Peyer's patch (tissue), 4 donors: ENCODE data around the gene CNTNAP2. TPM values are rescaled to one million over a fixed set of nuclear protein-coding genes. Genes with fewer than 3 reads are reported as not detected.

Experiments used
- DNase-seq, 3 donors: peaks; one replicate each; pipeline ENCODE4 v3.0.0-alpha.2; 2017 to 2019
- H3K27ac ChIP-seq, 4 donors: fragments of 200-600 bp; sonication (generic); one replicate each; pipeline ENCODE4 v1.5.1; 2016 to 2019
- H3K27me3 ChIP-seq, 2 donors: fragments of 200-600 bp; sonication (generic); one replicate each; pipeline ENCODE4 v1.5.1; 2019
- H3K36me3 ChIP-seq, 3 donors: fragments of 200-600 bp; sonication (generic); one replicate each; pipeline ENCODE4 v1.5.1; 2016 to 2019
- H3K4me1 ChIP-seq, 4 donors: fragments of 200-600 bp; sonication (generic); one replicate each; pipeline ENCODE4 v1.5.1; 2016 to 2019
- H3K4me3 ChIP-seq, 4 donors: fragments of 200-600 bp; sonication (generic); 1 replicate in 3 of 4; 2 replicates in 1 of 4; pipeline ENCODE4 v1.5.1; 2016 to 2019; ENCODE audit warnings: mild to moderate bottlenecking in 1 of 4
- H3K9me3 ChIP-seq, 4 donors: fragments of 200-600 bp; sonication (generic); one replicate each; pipeline ENCODE4 v1.5.1; 2016 to 2019; ENCODE audit warnings: mild to moderate bottlenecking in 1 of 4
- CTCF ChIP-seq, 6 experiments: fragments of 450-650 bp in 4 of 6; fragments of 200-600 bp in 2 of 6; sonication (generic) in 1 of 6; IDR thresholded peaks; one replicate each; pipeline ENCODE4 v1.5.1; 2017 to 2019; ENCODE audit warnings: antibody characterized with exemption in 6 of 6, mild to moderate bottlenecking in 3 of 6, moderate library complexity in 1 of 6
- POLR2A ChIP-seq, 2 donors: fragments of 450-650 bp; IDR thresholded peaks; one replicate each; pipeline ENCODE4 v1.5.1; 2017; ENCODE audit warnings: antibody characterized with exemption in 2 of 2, mild to moderate bottlenecking in 2 of 2, moderate library complexity in 2 of 2
- total RNA-seq, 4 donors: library from RNA; depleted of rRNA; stranded (reverse); fragments of >200 nt; gene quantifications; one replicate each; pipeline ENCODE4 v1.1.0, GENCODE V29; 2016

Gene CNTNAP2
- total RNA-seq, 4 donors from 2014 or later = 1.5 to 4.9 (median 3.6) TPM

- Histone ChIP-seq H3K36me3 (no peaks in the 10 kb centered on the region), H3K4me3 (no peak overlapping the region), H3K4me1 (no peaks in the 10 kb centered on the region), H3K27me3 (no peaks in the 10 kb centered on the region), H3K9me3 (no peaks in the 10 kb centered on the region), H3K27ac (no peak overlapping the region)
- TF ChIP-seq CTCF (IDR thresholded peaks at IDR 0.05) (no peak), POLR2A (IDR thresholded peaks at IDR 0.05) (no peak)
- no peak for DNase-seq
These were observed 664.9 kb downstream of the CNTNAP2 start for GRCh38 chr7:146781352-146782116.

DNA sequence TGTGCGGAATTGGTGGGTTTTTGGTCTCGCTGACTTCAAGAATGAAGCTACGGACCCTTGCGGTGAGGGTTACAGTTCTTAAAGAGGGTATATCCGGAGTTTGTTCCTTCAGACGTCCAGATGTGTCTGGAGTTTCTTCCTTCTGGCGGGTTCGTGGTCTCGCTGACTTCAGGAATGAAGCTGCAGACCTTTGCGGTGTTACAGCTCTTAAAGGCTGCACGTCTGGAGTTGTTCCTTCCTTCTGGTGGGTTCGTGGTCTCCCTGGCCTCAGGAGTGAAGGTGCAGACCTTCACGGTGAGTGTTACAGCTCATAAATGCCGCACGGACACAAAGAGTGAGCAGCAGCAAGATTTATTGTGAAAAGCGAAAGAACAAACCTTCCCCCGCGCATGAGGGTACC lies 670.7 kb downstream of the CNTNAP2 start:
- Histone ChIP-seq H3K27me3 (no peaks in the 10 kb centered on the region), H3K9me3 (no peaks in the 10 kb centered on the region), H3K27ac (no peak overlapping the region), H3K4me1 (no peaks in the 10 kb centered on the region), H3K4me3 (no peak overlapping the region), H3K36me3 (no peaks in the 10 kb centered on the region)
- TF ChIP-seq POLR2A (IDR thresholded peaks at IDR 0.05) = no peak
- TF ChIP-seq CTCF (IDR thresholded peaks at IDR 0.05) = no peak
- no peak for DNase-seq

GRCh38 chr7:146788008-146788407 lies 671.4 kb downstream of the CNTNAP2 start:
- H3K27me3 ChIP-seq = no peaks in the 10 kb centered on the region
- no peaks in the 10 kb centered on the region for H3K9me3 ChIP-seq
- no peak for TF ChIP-seq CTCF (IDR thresholded peaks at IDR 0.05)
- no peak for TF ChIP-seq POLR2A (IDR thresholded peaks at IDR 0.05)
- H3K4me3 ChIP-seq = no peak overlapping the region
- DNase-seq = no peak
- no peak overlapping the region for H3K27ac ChIP-seq
- no peaks in the 10 kb centered on the region for H3K4me1 ChIP-seq
- no peaks in the 10 kb centered on the region for H3K36me3 ChIP-seq

DNA sequence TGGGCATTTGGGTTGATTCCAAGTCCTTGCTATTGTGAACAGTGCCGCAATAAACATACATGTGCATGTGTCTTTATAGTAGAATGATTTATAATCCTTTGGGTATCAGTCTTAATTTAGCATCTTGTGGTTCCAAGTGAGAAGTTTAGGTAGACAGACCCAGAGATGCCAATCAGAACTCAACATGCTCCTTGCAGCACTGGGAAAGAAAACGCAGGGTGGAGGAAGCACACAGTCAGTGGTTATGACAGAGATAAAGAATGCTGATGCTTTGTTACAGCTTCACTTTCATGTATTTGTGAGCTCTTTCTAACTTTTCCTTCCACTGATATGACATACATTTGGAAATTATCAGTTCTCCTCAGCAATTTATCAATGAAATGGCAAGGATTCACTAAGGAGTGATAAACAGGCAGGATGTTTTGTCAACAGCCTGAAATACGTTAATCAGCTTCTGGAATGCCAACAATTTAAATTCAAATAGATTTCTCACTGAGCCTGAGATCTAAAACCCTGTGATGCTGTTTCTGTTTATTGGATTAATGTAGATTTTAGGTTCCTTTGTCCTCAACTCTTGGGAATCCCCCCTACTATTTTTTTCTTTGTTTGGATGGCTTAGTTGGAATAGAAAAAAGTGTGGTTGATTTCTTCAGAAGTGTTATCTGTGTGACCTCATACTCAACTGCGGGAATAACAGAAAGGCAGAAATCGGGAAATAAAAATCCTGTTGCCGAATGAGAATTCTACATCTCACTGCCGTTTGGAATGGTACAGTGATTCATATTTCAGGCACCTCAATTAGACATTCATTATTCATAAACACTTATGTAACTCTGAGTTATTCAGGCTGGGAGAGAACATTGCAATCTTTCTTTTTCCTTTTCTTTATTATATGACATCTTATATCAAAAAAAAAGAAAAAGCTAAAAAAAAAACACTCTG lies 675.0 kb downstream of the CNTNAP2 start:
- TF ChIP-seq CTCF (IDR thresholded peaks at IDR 0.05) (no peak), POLR2A (IDR thresholded peaks at IDR 0.05) (no peak)
- no peak overlapping the region for H3K4me3 ChIP-seq
- no peak for DNase-seq

DNA sequence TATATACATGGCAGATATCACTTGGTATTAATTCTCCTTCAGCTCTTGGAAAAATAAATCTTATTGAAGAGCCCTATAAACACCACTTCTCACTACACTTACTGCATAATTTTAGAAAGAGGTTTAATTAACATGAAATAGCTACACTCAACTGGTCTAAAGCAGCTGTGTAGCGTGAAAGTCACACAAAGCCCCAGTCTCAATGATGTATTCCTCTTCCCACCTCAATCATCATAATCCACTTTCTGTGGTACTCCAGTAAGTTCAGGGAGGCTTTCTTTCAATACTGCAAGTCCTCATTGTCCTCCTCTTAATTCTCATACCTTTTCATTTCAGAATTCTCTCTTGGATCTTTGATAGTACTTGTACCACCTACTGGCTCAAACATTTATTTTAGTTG lies 688.0 kb downstream of the CNTNAP2 start:
- TF ChIP-seq CTCF (IDR thresholded peaks at IDR 0.05) = no peak
- no peak for TF ChIP-seq POLR2A (IDR thresholded peaks at IDR 0.05)
- Histone ChIP-seq H3K4me1 (no peaks in the 10 kb centered on the region), H3K9me3 (no peaks in the 10 kb centered on the region), H3K4me3 (no peak overlapping the region), H3K27ac (no peak overlapping the region), H3K36me3 (no peaks in the 10 kb centered on the region), H3K27me3 (no peaks in the 10 kb centered on the region)
- no peak for DNase-seq

More for the DNA sequence above, 675.0 kb downstream of the CNTNAP2 start:
- no peak overlapping the region for H3K27ac ChIP-seq
- no peaks in the 10 kb centered on the region for H3K36me3 ChIP-seq
- H3K4me1 ChIP-seq = no peaks in the 10 kb centered on the region
- no peaks in the 10 kb centered on the region for H3K9me3 ChIP-seq
- no peaks in the 10 kb centered on the region for H3K27me3 ChIP-seq
